NCI-H82 treated with DMSO at 0.1 percent for 48 hours (cell line): ENCODE results near the gene AGAP1.

Experiments used
- DNase-seq: peaks from one replicate; lab custom pipeline; 2025; ENCODE audit not compliant: unreplicated experiment; lab: John Stamatoyannopoulos, UW

Gene AGAP1

GRCh38 chr2:235677937-235678336 is 184.1 kb downstream of the AGAP1 start:
- DNase-seq: no peak

- DNase-seq: peak; percentile 26
Observed at GRCh38 chr2:235678712-235679111, 184.9 kb downstream of the AGAP1 start.

DNA sequence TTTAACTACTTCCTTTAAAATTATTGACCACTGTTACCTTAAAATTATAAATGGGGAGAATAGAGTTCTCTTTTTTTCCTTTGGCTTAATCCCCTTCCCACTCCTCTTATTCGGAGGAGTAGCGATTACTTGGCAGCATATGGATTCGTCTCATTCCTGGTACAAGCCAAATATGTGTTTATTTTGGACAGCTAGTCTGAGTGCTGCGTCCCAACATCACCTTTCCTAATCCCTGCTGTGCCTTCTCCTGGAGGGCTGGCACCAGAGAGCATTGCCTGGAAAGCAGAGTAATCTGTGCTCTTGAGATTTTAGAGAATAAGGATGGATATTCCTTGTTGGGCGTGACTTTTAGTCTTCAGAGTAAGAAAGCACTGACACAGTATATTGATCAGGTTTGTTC is 185.6 kb downstream of the AGAP1 start:
- DNase-seq: peak; percentile 55

DNA sequence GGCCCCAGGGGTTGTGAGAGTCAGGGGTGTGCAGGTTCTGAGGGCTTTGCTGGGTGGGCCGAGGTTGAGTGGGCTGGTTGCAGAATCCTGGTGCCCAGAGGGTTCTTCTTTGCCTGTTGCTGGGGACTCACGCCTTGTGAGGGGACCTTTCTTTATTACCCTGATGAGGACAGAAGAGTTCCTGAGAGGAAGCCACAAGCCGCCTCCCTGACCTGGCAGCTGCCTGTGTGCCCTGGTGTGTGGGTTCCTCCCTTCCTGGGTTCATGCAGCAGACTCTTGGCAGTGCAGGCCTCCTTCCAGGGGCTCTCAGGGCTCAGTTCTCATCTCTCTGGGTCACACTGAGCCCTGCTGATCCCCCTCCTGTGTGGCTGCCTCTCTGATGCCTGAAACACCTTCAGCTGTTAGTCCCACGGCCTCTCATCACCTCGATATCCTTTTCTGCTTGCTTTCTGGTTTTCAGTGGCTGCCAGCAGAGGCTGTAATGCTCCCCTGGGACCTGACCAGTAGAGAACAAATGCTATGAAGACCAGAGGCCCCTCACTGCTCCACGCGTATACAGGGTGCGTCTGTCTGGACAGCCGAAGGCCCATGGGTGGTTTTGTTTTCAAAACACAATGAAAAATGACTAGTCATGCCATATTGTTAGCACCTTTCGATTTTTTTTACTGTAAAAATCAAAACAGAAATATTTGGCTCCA is 191.3 kb downstream of the AGAP1 start:
- DNase-seq: no peak

DNA sequence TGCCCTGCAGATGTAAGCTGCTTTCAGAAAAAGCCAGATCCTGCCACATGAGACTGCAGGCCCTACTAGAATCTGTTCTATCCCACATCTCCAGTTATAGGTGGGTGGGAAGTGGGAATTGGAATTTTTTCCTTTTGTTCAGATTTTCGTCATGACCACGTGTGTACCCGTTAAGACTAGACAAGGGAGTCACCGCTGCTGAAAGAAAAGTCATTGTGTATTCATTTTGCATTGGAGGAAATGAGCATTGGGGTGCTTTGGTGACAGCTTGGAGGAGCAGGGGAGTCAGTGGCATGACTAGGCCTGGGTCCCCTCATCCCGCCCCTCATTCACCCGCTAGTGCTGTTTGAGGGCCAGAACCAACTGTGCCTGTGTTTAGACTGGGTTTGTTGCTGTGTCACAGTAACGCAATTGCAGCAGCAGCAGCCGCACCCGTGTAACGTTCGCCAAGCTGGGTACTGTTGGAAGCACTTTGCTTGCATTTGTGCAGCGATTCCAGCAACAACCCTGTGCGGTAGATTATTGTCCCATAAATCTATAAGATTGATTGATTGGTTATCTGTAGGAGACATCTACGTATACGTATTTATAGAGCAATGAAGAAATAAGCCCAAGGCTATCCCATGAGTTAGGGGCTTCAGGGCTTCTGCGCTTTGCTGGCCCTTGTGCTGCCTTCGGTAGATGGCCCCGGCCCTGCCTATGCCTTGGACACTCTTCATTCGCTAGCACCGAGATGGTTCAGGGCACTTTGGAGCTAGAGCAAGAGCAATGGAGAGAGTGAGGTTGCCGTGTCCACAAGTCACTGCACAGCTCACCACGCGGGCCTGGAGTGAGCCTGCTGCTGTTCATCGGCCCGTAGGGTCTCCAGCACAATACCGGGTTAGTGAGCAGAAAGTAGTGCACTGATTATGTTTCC is 194.9 kb downstream of the AGAP1 start:
- no peak for DNase-seq

DNA sequence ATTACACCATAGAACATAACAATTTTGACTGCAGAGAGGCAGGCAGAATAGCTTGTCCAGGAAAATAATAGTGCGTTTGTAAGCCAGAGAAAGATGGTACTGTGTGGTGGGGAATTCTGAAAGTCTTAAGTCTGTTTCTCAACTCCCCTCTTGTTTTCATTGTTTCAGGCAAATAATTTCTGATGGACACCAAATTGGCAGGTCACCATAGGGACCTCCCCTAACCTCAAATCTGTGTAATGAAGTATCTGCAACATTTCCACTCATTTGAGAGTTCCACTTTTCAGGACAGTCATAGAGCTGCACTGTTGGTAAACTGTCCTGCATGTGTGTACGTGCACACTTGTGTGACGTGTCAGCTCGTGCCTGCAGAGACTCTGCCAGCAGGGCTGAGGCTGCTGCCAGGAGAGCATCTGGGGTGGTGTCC is 195.6 kb downstream of the AGAP1 start:
- no peak for DNase-seq

DNA sequence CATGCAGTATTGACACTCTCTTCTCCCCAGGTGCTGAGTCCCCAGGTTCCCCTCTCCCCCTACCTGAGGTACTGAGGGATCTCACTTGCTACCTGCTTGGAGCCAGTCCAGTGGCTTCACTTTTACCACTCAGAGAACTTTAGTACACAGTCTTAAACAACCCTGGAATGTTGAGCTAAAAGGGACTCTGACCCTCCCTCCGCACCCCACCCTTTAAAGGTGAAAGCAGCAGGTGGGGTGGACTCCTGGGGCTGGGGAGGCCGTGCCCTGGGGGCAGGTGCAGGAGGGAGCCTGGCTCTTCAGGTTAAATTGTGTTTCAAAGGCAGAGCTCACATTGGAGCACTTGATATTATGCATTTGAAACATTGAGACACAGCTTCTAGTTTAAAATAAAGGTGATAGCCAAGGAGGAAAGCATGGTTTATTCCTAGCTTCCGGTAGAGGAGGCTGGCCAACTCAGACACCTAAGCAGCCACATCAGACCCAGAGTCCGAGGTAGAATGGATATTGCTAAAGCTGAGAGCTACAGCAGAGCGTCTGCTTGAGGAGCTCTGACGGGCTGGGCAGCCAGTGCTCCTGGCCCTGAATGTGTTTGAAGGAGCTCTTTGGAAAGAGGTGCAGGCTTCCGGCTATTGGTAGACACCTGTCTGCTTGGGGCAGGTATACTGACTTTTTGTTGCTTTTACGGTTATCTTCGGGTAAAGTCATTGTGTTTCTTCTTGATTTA is 196.4 kb downstream of the AGAP1 start:
- DNase-seq: no peak

DNA sequence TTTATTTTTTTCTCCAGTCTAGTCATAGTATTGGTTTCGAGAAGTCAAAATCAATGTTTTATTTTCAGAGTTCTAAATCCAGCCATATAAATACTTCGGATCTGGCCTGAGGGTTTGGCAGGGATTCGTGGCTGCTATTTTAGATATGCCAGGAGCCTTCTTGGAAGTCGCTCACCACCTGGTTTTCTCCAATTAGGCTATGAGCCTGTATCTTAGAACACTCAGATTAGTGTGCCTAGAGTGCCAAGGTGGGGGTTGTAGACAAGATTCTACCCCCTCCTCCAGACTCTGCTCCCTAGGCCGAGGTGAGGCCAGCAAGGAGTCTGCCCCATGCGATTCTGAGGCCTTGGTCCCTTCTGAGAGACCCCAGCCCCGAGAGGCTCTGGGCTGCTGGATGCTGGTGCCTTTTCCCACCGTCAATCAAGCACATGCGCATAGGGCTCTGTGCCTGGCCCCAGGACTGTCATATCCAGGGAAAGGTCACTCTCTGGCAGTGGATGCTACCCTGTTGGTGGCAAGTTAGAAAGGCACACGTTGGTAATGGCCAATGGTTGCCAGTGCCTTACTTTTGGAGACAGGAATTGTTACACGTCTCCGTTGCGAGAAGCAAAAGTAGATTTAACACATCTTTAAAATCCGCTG is 197.1 kb downstream of the AGAP1 start:
- DNase-seq: no peak

DNA sequence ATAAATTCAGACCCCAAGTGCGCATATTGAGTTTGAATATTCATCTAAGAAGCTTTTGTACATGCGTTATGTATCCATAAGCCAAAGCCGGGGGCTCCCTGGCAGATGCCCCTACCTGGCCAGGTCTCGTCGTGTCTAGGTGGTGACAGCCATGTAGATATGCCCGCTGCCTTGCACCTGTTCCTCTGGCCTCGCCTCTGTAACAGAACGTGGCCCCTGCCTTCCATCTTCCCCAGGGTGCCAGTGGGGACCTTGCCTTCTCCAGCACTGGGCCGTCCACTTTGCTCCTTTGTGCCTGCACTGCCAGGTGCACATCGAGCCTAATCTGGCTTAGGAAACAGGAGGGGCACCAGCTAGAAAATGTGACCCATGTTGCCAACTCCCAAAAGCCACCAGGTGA is 198.2 kb downstream of the AGAP1 start:
- no peak for DNase-seq

DNA sequence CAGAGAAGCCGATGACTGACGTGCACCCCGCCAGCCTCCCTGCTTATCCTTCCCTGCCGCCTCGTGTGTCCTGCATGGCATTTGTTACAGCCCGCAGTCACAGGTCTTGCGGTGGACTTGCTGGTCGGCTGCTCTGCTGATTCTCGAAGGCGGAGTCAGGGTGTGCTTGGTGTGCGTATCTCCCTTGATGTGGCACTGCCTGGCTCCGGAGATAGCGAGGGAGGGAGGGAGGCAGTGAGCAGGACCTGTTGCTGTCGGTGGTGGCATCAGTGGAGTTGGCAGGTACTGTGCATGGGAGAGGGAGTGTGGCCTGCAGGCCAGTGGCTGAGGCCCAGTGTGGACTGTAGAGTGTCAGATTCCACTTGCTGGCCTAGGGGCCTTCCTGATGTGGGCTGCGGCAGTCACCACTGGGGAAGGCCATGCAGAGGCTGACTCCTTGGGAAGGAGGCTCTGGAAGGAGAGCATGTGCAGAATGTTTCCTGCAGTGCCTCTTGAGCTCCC is 198.9 kb downstream of the AGAP1 start:
- no peak for DNase-seq

GRCh38 chr2:235693279-235693678 is 199.4 kb downstream of the AGAP1 start:
- DNase-seq: no peak

DNA sequence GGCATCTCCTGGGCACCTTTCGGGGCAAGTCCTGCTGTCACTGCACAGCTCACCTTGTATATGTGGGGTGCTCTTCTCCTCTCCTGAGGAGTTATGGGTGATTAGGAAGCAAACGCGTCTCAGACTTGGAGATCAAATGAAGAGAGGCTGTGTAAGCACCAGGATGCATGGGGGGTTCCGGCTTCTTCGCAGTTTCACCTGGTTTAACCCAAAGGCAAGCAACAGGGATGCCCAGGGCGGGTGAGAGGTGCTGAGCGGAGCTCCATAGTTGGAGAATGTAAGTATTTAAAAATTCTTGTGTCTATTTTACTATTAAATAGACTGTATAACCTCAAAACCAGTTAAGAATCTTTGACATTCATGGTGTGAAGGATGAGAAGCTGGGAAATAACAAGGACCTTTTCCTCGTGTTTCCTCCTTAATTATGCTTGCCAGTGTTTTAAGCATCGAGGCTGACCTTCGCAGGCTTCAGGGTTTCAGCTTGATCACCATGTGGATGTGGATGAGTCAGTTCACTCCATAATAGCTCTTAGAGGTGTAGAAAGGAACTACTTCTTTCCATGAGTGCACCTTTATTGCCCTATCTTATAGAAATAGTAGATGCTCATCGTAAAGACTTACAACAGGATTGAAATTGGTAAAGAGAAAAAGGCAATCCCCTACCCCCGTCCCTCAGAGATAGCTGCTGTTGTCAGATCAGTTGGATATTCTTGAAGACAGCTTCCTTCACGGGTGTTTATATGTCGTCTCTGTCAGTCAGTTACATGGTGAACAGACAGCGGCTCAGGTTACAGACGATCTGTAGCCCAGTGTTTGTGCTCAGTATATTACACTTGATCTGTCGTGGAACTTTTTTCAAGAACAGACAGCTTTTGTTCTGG is 201.1 kb downstream of the AGAP1 start:
- no peak for DNase-seq

DNA sequence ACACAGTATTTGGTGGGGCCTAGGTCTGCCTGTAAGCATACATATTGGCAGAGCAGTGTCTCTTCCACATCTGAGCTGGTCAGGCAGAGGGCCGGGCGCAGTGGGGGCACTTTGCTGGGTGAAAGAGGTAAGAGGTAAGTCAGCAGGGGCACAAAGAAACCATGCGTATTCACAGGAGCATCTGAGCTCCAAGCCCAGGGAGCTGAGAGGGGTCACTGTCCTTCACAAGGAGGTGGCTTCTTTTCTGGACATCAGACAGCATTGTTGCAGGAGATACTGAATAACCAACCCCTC is 201.7 kb downstream of the AGAP1 start:
- DNase-seq: no peak

DNA sequence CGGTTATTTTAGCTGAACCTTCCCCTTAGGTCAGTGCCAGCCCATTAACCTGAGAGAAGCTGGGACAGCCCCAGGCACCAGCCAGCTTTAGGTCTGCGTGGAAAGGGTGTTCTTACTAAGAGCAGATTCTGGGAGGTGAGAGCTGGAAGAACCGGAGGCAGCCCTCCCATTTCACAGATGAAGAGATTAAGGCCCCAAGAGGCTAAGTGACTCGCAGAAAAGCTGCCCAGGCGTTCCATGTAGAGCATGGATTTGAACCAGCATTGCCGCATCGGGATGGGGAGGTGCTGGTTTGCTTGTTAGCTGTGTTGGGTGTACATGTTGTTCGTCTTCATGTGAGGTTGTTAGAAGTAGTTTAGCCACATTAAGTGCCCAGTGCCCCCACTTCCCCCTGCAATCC is 203.2 kb downstream of the AGAP1 start:
- DNase-seq: no peak

- DNase-seq: no peak
Observed at GRCh38 chr2:235698028-235698427, 204.2 kb downstream of the AGAP1 start.

DNA sequence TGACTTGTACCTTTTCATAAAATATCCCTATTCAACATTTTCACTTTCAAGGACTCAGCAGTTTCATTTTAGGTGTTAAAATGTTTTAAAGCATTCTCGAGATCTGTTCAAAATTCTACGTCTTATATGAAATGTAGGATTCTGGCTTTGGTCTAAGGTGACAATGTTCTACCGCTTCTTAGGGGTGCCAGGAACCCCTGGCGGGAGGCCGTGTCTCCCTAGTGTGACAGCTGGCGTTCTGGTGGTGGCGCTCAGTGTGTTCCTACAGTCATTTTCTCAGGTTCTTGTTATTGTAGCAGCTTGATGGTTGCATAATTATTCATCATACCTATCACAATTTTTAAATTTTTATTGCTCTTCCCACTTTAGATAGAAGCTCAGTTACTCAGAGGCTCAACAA is 204.6 kb downstream of the AGAP1 start:
- DNase-seq: no peak

DNA sequence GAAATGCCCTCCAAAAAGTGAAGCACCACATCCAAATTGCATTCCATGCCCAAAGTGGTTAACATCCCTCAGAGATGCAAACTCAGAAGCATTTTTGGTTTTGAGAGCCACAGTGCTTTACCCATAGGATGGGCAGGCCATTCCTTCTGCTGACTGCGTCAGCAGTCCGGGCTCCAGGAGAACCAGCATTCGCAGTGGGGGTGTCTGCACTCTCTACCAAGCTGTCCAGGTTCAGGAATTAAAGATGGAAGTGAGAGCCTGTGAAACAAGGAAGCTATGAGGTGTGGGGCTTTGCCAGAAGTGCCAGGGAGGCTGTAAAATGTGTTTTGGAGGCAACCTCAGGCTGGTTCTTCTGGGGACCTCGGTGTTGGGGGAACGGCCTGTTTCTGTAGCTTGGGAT is 205.7 kb downstream of the AGAP1 start:
- DNase-seq: no peak

- no peak for DNase-seq
Observed at GRCh38 chr2:235701206-235701981, 207.6 kb downstream of the AGAP1 start.

DNA sequence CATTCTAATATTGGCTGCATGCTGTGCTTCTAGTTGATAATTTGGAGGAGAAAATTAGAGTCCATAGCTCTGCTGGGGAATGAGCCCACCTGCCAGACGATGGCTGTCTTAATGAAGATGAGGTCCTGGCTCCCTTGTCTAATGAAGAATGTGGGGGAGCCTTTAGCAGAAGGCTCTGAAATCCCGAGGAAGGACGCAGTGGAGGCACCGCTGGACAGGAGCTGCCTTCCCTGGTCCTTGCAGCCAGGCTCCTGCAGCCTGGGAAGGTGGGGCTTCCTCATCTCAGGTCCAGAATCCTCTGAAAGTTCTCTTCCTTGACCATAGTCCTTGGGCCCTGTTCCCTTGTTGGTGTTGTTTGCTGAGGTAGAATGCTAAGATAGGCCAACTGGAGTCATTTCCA is 208.3 kb downstream of the AGAP1 start:
- DNase-seq: no peak
